ENCODE measurements around the gene PALLD. TPM values are rescaled to one million over a fixed set of nuclear protein-coding genes. Genes with fewer than 3 reads are reported as not detected.

The PALLD gene
- total and polyA plus RNA-seq, 2 of the 13 experiments (the other 11 are each of a cell fraction or from before 2014, with no cell fraction given): 0.50 to 1.5 TPM

- FAIRE-seq: no peak
- no peaks in the 10 kb centered on the region for H3K36me3 ChIP-seq (replicated peaks in 1 of 2; ENCODE audit: control insufficient read depth in 1 of 2, insufficient read depth in 2 of 2, low read length in 2 of 2)
- 0 out of 2 replicates have a peak, but pooled peaks cover 7% of the 10 kb centered on the region for H3K4me1 ChIP-seq (ENCODE audit: insufficient read depth, low read length)
- no peaks in the 10 kb centered on the region for H3K9me3 ChIP-seq (ENCODE audit: low read length)
- in situ Hi-C loops (cut with HindIII; ENCODE audit: extremely low pct_ligation_motif_present, low pct_unique_long_range_greater_than_20kb): no loop called here
- BruUV-seq (replicated peaks): no TSS peak
- ATAC-seq: no peak
- TF ChIP-seq KDM3A (CRISPR knock-in tag; IDR thresholded peaks at IDR 0.05; ENCODE audit: low read depth) (no peak), SMAD1 (CRISPR knock-in tag; IDR thresholded peaks at IDR 0.05; ENCODE audit: borderline replicate concordance, low read depth) (no peak), ZGPAT (CRISPR knock-in tag; IDR thresholded peaks at IDR 0.05) (no peak), ZC3H13 (CRISPR knock-in tag; IDR thresholded peaks at IDR 0.05) (no peak), TOE1 (CRISPR knock-in tag; IDR thresholded peaks at IDR 0.05) (no peak), SP2 (CRISPR knock-in tag; IDR thresholded peaks at IDR 0.05) (no peak), MZF1 (CRISPR knock-in tag; IDR thresholded peaks at IDR 0.05; ENCODE audit: borderline replicate concordance) (no peak), ZMYM4 (CRISPR knock-in tag; IDR thresholded peaks at IDR 0.05) (no peak)
- H3K79me2 ChIP-seq (ENCODE audit: insufficient read depth, low read length): no peaks in the 10 kb centered on the region
- H3K27ac ChIP-seq (ENCODE audit: extremely low read length, insufficient read depth, low read length): no peak overlapping the region
- no peak overlapping the region for H3K4me2 ChIP-seq (ENCODE audit: low read depth, low read length)
- H3K4me3 ChIP-seq (replicated peaks in 1 of 3; ENCODE audit: insufficient read depth in 1 of 3, low read depth in 2 of 3, low read length in 3 of 3): no peak overlapping the region
- no peaks in the 10 kb centered on the region for H4K20me1 ChIP-seq (ENCODE audit: insufficient read depth, low read length)
- ChIA-PET CTCF (ENCODE audit: low intra/inter-chr PET ratio, low total read pairs) (no interaction called here), POLR2A (no interaction called here)
- H3K9ac ChIP-seq (ENCODE audit: insufficient read depth, low read depth, low read length): no peak overlapping the region
- intact Hi-C loops (cut with micrococcal nuclease; ENCODE audit: unreplicated experiment): no loop called here
- no peak for DNase-seq (ENCODE audit: low spot score)
- no peak overlapping the region for H2AFZ ChIP-seq (ENCODE audit: low read length)
- no peaks in the 10 kb centered on the region for H3K27me3 ChIP-seq (ENCODE audit: control insufficient read depth in 1 of 2, insufficient read depth in 2 of 2, low read length in 2 of 2)
Observed at GRCh38 chr4:168841672-168842019, 344.8 kb downstream of the PALLD start.

GRCh38 chr4:168842186-168842585 lies 345.3 kb downstream of the PALLD start:
- Histone ChIP-seq H3K4me3 (replicated peaks in 1 of 3; ENCODE audit: insufficient read depth in 1 of 3, low read depth in 2 of 3, low read length in 3 of 3) (no peak overlapping the region), H2AFZ (ENCODE audit: low read length) (no peak overlapping the region), H3K27ac (ENCODE audit: extremely low read length, insufficient read depth, low read length) (no peak overlapping the region), H3K27me3 (ENCODE audit: control insufficient read depth in 1 of 2, insufficient read depth in 2 of 2, low read length in 2 of 2) (no peaks in the 10 kb centered on the region), H3K9me3 (ENCODE audit: low read length) (no peaks in the 10 kb centered on the region), H4K20me1 (ENCODE audit: insufficient read depth, low read length) (no peaks in the 10 kb centered on the region), H3K79me2 (ENCODE audit: insufficient read depth, low read length) (no peaks in the 10 kb centered on the region), H3K4me1 (ENCODE audit: insufficient read depth, low read length) (0 out of 2 replicates have a peak, but pooled peaks cover 7% of the 10 kb centered on the region), H3K9ac (ENCODE audit: insufficient read depth, low read depth, low read length) (no peak overlapping the region), H3K36me3 (replicated peaks in 1 of 2; ENCODE audit: control insufficient read depth in 1 of 2, insufficient read depth in 2 of 2, low read length in 2 of 2) (no peaks in the 10 kb centered on the region), H3K4me2 (ENCODE audit: low read depth, low read length) (no peak overlapping the region)
- CTCF ChIA-PET (ENCODE audit: low intra/inter-chr PET ratio, low total read pairs): no interaction called here
- DNase-seq (ENCODE audit: low spot score) (no peak), ATAC-seq (no peak), FAIRE-seq (no peak)
- in situ Hi-C loops (cut with HindIII; ENCODE audit: extremely low pct_ligation_motif_present, low pct_unique_long_range_greater_than_20kb): no loop called here
- WGBS (ENCODE audit: low lambda C conversion rate): 52% methylated on average over 1 of the region's 1 CpG
- POLR2A ChIA-PET: no interaction called here
- no TSS peak for BruUV-seq (replicated peaks)
- intact Hi-C loops (cut with micrococcal nuclease; ENCODE audit: unreplicated experiment): no loop called here
- TF ChIP-seq KMT2A (CRISPR knock-in tag; IDR thresholded peaks at IDR 0.05): no peak
- TF ChIP-seq ZNF280D (CRISPR knock-in tag; IDR thresholded peaks at IDR 0.05): no peak
- no peak for TF ChIP-seq ZNF124 (CRISPR knock-in tag; IDR thresholded peaks at IDR 0.05)
- TF ChIP-seq PITX1 (CRISPR knock-in tag; IDR thresholded peaks at IDR 0.05): no peak
- no peak for TF ChIP-seq ZNF841 (CRISPR knock-in tag; IDR thresholded peaks at IDR 0.05; ENCODE audit: borderline replicate concordance)
- no peak for TF ChIP-seq ZNF24 (IDR thresholded peaks at IDR 0.05)
- TF ChIP-seq ETV6 (CRISPR knock-in tag; conservative IDR thresholded peaks at IDR 0.05): no peak
